Loucy (cell line): Measurements from ENCODE around the gene ZNF888.

Experiments
- H2AFZ ChIP-seq: fragments of 200-600 bp; sonication (generic); 2 replicates; pipeline ENCODE4 v1.6.0; 2016; ENCODE audit warnings: antibody characterized with exemption, mild to moderate bottlenecking, low read length, moderate library complexity
- H3F3A ChIP-seq: fragments of 200-600 bp; 2 replicates; pipeline ENCODE4 v1.6.0; 2016; ENCODE audit warnings: antibody characterized with exemption, low read depth, mild to moderate bottlenecking
- H3K27me3 ChIP-seq: fragments of 200-600 bp; sonication (generic); 2 replicates; pipeline ENCODE4 v1.6.1; 2014; ENCODE audit warnings: low read length, mild to moderate bottlenecking; ENCODE audit not compliant: insufficient read depth, poor library complexity, severe bottlenecking
- H3K36me3 ChIP-seq: fragments of 200-600 bp; sonication (generic); 2 replicates; pipeline ENCODE4 v1.6.1; 2016; ENCODE audit warnings: low read length; ENCODE audit not compliant: insufficient read depth
- H3K4me1 ChIP-seq: fragments of 200-600 bp; sonication (generic); 2 replicates; pipeline ENCODE4 v1.5.1; 2014; ENCODE audit warnings: low read length, mild to moderate bottlenecking; ENCODE audit not compliant: insufficient read depth, poor library complexity, severe bottlenecking
- H3K4me2 ChIP-seq: fragments of 200-600 bp; sonication (generic); 2 replicates; pipeline ENCODE4 v1.6.0; 2014; ENCODE audit warnings: antibody characterized with exemption, low read length, low read depth, mild to moderate bottlenecking; ENCODE audit not compliant: poor library complexity, severe bottlenecking
- H3K4me3 ChIP-seq: fragments of 200-600 bp; sonication (generic); 2 replicates; pipeline ENCODE4 v1.5.1; 2014; ENCODE audit warnings: low read length, mild to moderate bottlenecking, mixed read lengths; ENCODE audit not compliant: poor library complexity, severe bottlenecking
- H3K79me2 ChIP-seq: fragments of 200-600 bp; sonication (generic); 2 replicates; pipeline ENCODE4 v1.6.1; 2014; ENCODE audit warnings: low read length; ENCODE audit not compliant: insufficient read depth
- H3K9ac ChIP-seq: fragments of 200-600 bp; sonication (generic); 2 replicates; pipeline ENCODE4 v1.6.0; 2014; ENCODE audit warnings: mild to moderate bottlenecking, low read depth, low read length, moderate library complexity; ENCODE audit not compliant: poor library complexity, severe bottlenecking
- H3K9me2 ChIP-seq: fragments of 200-600 bp; sonication (generic); replicated peaks from 2 replicates; pipeline ENCODE4 v1.6.1; 2016; ENCODE audit warnings: low read depth, low read length, mixed read lengths
- H3K9me3 ChIP-seq: fragments of 200-600 bp; sonication (generic); 2 replicates; pipeline ENCODE4 v1.6.1; 2014; ENCODE audit warnings: mild to moderate bottlenecking, antibody characterized with exemption, low read length, low read depth; ENCODE audit not compliant: insufficient read depth
- H4K20me1 ChIP-seq: fragments of 200-600 bp; sonication (generic); 2 replicates; pipeline ENCODE4 v1.6.0; 2014; ENCODE audit warnings: antibody characterized with exemption, low read length, mild to moderate bottlenecking; ENCODE audit not compliant: insufficient read depth, poor library complexity, severe bottlenecking
- CTCF ChIP-seq: fragments of 200-600 bp; sonication (generic); conservative IDR thresholded peaks from 2 replicates; pipeline ENCODE4 v1.5.1; 2014; ENCODE audit warnings: mild to moderate bottlenecking, antibody characterized with exemption, low read length
- EZH2phosphoT487 ChIP-seq: fragments of 200-600 bp; IDR thresholded peaks from 2 replicates; pipeline ENCODE4 v1.6.1; 2018; ENCODE audit warnings: antibody characterized with exemption, mild to moderate bottlenecking, moderate library complexity, borderline replicate concordance

The ZNF888 gene

DNA sequence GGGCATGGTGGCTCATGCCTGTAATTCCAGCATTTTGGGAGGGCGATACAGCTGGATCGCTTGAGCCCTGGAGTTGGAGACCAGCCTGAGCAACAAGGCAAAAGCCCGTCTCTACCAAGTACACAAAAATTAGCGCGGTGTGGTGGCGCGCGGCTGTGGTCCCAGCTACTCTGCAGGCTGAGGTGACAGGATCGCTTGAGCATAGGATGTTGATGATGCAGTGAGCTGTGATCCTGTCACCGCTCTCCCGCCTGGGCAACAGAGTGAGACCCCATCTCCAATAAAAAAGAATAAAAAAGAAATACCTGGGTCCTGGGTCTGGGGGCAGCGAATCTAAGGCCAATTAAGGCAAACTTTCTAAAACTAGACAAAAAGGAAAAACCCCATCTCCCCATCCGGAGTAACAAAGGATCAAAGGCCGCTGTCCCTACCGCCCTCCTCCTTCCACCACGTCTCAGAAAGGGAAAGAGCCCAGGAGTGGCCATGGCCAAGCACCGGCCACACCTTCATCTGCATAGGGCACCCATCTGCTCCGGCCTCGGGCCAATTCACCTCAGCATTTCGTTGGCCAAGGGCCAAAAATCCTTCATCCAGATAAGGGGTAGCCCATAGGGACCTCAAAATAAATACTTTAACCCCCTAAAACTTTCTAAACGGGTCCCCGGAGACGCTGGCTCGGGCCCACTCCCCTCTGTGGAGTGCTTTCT lies 26.6 kb downstream of the ZNF888 start:
- Histone ChIP-seq H4K20me1 (peaks cover 7% of the 10 kb centered on the region), H3K9me2 (no peaks in the 10 kb centered on the region), H3K9me3 (no peaks in the 10 kb centered on the region), H3F3A (no peaks in the 10 kb centered on the region), H3K9ac (peak overlapping the region; percentile 96), H2AFZ (peak overlapping the region; percentile 93), H3K4me3 (peak overlapping the region; percentile 94), H3K36me3 (no peaks in the 10 kb centered on the region), H3K79me2 (peaks cover 37% of the 10 kb centered on the region), H3K4me2 (peak overlapping the region; percentile 81), H3K27me3 (no peaks in the 10 kb centered on the region), H3K4me1 (peaks cover 6% of the 10 kb centered on the region)
- TF ChIP-seq EZH2phosphoT487 (no peak), CTCF (no peak)

GRCh38 chr19:52891336-52891735 lies 31.9 kb downstream of the ZNF888 start:
- peaks cover 26% of the 10 kb centered on the region for H3K79me2 ChIP-seq
- TF ChIP-seq EZH2phosphoT487 (no peak), CTCF (no peak)
- no peak overlapping the region for H3K4me2 ChIP-seq
- no peak overlapping the region for H3K9ac ChIP-seq
- peaks cover 6% of the 10 kb centered on the region; the same call in 1 of the 2 replicates for H3K36me3 ChIP-seq
- H3K4me1 ChIP-seq, result peaks cover 6% of the 10 kb centered on the region
- no peak overlapping the region for H3K4me3 ChIP-seq
- no peaks in the 10 kb centered on the region for H3K9me3 ChIP-seq
- H2AFZ ChIP-seq, result no peak overlapping the region
- H4K20me1 ChIP-seq, result peaks cover under 1% of the 10 kb centered on the region
- no peaks in the 10 kb centered on the region for H3K27me3 ChIP-seq
- no peaks in the 10 kb centered on the region for H3F3A ChIP-seq
- no peaks in the 10 kb centered on the region for H3K9me2 ChIP-seq

DNA sequence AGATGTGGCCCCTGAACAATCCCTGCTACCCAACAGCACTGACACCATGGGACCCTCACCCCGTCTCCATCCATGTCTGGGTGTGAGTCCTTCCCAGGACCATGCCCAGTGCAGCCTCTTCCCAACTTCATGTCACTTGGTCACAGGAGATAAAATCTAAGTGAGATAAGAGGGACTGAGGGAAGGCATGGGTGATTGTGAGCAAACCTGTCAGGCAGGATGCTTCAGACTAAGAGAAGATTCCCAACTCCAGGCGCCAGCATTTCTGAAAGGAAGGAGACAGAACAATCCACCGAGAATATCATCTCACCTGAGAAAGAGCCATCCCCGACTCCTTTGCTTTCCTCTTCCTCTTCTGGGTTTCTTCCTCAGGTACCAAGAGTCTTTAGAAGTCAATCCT lies 33.3 kb downstream of the ZNF888 start:
- peaks cover 2% of the 10 kb centered on the region for H3K4me1 ChIP-seq
- no peaks in the 10 kb centered on the region for H3K9me2 ChIP-seq
- no peaks in the 10 kb centered on the region for H3K9me3 ChIP-seq
- H3K4me2 ChIP-seq, result no peak overlapping the region
- peaks cover 11% of the 10 kb centered on the region for H3K36me3 ChIP-seq
- no peaks in the 10 kb centered on the region for H3F3A ChIP-seq
- peaks cover 12% of the 10 kb centered on the region for H3K79me2 ChIP-seq
- no peak overlapping the region for H2AFZ ChIP-seq
- H3K27me3 ChIP-seq, result no peaks in the 10 kb centered on the region
- no peak overlapping the region for H3K9ac ChIP-seq
- TF ChIP-seq CTCF, result no peak
- no peak for TF ChIP-seq EZH2phosphoT487
- no peaks in the 10 kb centered on the region for H4K20me1 ChIP-seq
- no peak overlapping the region for H3K4me3 ChIP-seq
